ENCODE results near the gene ZNF469. TPM values are rescaled to one million over a fixed set of nuclear protein-coding genes. Genes with fewer than 3 reads are reported as not detected.
"Not testable (repeated sequence)": the region's sequence is repeated elsewhere in the genome, so short reads cannot be mapped to it uniquely, and the experiment has no call there.

The ZNF469 gene
- total RNA-seq, 1 donor from 2014 or later, result 1.5 TPM

GRCh38 chr16:88359008-88359407, 23.8 kb upstream of the ZNF469 start:
- no peak for DNase-seq (ENCODE audit: low read depth)

- not testable (repeated sequence) for DNase-seq (ENCODE audit: low read depth)
Observed at GRCh38 chr16:88360401-88360800, 22.4 kb upstream of the ZNF469 start.

GRCh38 chr16:88360999-88361398, 21.8 kb upstream of the ZNF469 start:
- DNase-seq (ENCODE audit: low read depth), result no peak

GRCh38 chr16:88361775-88362174, 21.0 kb upstream of the ZNF469 start:
- no peak for DNase-seq (ENCODE audit: low read depth)

- no peak for DNase-seq (ENCODE audit: low read depth)
Observed at GRCh38 chr16:88363239-88363891, 19.4 kb upstream of the ZNF469 start.

- no peak for DNase-seq (ENCODE audit: low read depth)
Observed at GRCh38 chr16:88365244-88365865, 17.4 kb upstream of the ZNF469 start.

GRCh38 chr16:88366032-88366703, 16.6 kb upstream of the ZNF469 start:
- DNase-seq (ENCODE audit: low read depth), result no peak

- no peak for DNase-seq (ENCODE audit: low read depth)
Observed at GRCh38 chr16:88366704-88367047, 16.1 kb upstream of the ZNF469 start.

- DNase-seq (ENCODE audit: low read depth), result no peak
Observed at GRCh38 chr16:88367560-88367959, 15.2 kb upstream of the ZNF469 start.

- DNase-seq (ENCODE audit: low read depth), result no peak
Observed at GRCh38 chr16:88368036-88368435, 14.7 kb upstream of the ZNF469 start.

- no peak for DNase-seq (ENCODE audit: low read depth)
Observed at GRCh38 chr16:88368994-88369393, 13.8 kb upstream of the ZNF469 start.

- DNase-seq (ENCODE audit: low read depth), result no peak
Observed at GRCh38 chr16:88369447-88370008, 13.2 kb upstream of the ZNF469 start.

- DNase-seq (ENCODE audit: low read depth), result no peak
Observed at GRCh38 chr16:88370365-88370764, 12.4 kb upstream of the ZNF469 start.

GRCh38 chr16:88372522-88372921, 10.2 kb upstream of the ZNF469 start:
- no peak for DNase-seq (ENCODE audit: low read depth)

- no peak for DNase-seq (ENCODE audit: low read depth)
Observed at GRCh38 chr16:88373211-88373610, 9.5 kb upstream of the ZNF469 start.

GRCh38 chr16:88373927-88374492, 8.7 kb upstream of the ZNF469 start:
- no peak for DNase-seq (ENCODE audit: low read depth)

- DNase-seq (ENCODE audit: low read depth), result no peak
Observed at GRCh38 chr16:88374736-88375135, 8.0 kb upstream of the ZNF469 start.

GRCh38 chr16:88375236-88375975, 7.4 kb upstream of the ZNF469 start:
- DNase-seq (ENCODE audit: low read depth), result no peak

GRCh38 chr16:88375996-88376834, 6.5 kb upstream of the ZNF469 start:
- DNase-seq (ENCODE audit: low read depth), result no peak
